ENCODE measurements around the gene MAPKBP1. TPM values are rescaled to one million over a fixed set of nuclear protein-coding genes. Genes with fewer than 3 reads are reported as not detected.

MAPKBP1 gene
- polyA plus RNA-seq, 3 donors = 0.76 to 8.6 (median 1.1) TPM

DNA sequence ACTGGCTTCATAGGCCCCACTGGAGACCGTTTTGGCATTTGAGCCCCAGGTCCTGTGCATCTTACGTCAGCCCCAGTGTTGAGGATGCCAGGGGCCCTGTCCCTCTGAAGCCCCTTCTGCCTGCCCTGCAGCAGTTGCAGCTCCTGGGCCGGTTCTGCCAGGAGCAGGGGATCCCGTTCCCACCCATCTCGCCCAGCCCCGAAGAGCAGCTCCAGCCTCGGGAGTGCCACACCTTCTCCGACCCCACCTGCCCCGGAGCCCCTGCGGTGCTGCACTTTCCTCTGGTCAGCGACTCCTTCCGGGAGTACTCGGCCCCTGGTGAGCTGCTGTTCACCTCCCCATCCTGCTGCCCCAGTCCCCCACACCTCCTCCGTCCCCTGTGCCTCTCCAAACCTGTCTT lies 72.9 kb downstream of the MAPKBP1 start:
- Histone ChIP-seq H3K9ac (ENCODE audit: insufficient read depth, low read length, poor library complexity, severe bottlenecking) (no peak overlapping the region), H3K4me1 (ENCODE audit: control insufficient read depth in 1 of 2, insufficient read depth in 2 of 2, low read length in 2 of 2) (no peaks in the 10 kb centered on the region), H3K36me3 (replicated peaks in 1 of 2; ENCODE audit: control insufficient read depth in 1 of 2, insufficient read depth in 2 of 2, low read length in 2 of 2) (peaks cover 55 to 66% of the 10 kb centered on the region in 2 donors), H4K20me1 (ENCODE audit: insufficient read depth, low read length) (no peaks in the 10 kb centered on the region), H2AFZ (ENCODE audit: insufficient read depth, low read depth, low read length, poor library complexity, severe bottlenecking) (no peak overlapping the region), H3K9me3 (replicated peaks in 1 of 2; ENCODE audit: control insufficient read depth in 1 of 2, insufficient read depth in 1 of 2, low read length in 2 of 2) (no peaks in the 10 kb centered on the region), H3K27me3 (ENCODE audit: control insufficient read depth in 2 of 2, insufficient read depth in 2 of 2, low read length in 2 of 2) (no peaks in the 10 kb centered on the region), H3K79me2 (ENCODE audit: insufficient read depth, low read length) (no peaks in the 10 kb centered on the region), H3K4me2 (replicated peaks; ENCODE audit: extremely low read depth, low read length, poor library complexity, severe bottlenecking) (no peak overlapping the region), H3K4me3 (replicated peaks in 1 of 3; ENCODE audit: low read depth in 2 of 3, low read length in 3 of 3) (no peak overlapping the region), H3K27ac (ENCODE audit: low read depth in 1 of 2, low read length in 2 of 2) (no peak overlapping the region)
- H3K4me3 Mint-ChIP-seq = no peak overlapping the region
- H3K36me3 Mint-ChIP-seq = peaks cover 51 to 67% of the 10 kb centered on the region in 2 donors
- peak overlapping the region in 1 of 7 donors; percentile 68 for H3K27ac Mint-ChIP-seq
- intact Hi-C loops (cut with micrococcal nuclease) = no loop called here
- H3K4me1 Mint-ChIP-seq = no peaks in the 10 kb centered on the region
- TF ChIP-seq CTCF (IDR thresholded peaks at IDR 0.05) = no peak
- no peaks in the 10 kb centered on the region for H3K9me3 Mint-ChIP-seq
- DNase-seq = no peak
- H3K27me3 Mint-ChIP-seq (ENCODE audit: low read depth in 3 of 3) = peaks cover 0 to 12% (median 9%) of the 10 kb centered on the region in 3 donors
- 95% methylated on average over 14 of the region's 14 CpGs for WGBS (ENCODE audit: insufficient coverage)

DNA sequence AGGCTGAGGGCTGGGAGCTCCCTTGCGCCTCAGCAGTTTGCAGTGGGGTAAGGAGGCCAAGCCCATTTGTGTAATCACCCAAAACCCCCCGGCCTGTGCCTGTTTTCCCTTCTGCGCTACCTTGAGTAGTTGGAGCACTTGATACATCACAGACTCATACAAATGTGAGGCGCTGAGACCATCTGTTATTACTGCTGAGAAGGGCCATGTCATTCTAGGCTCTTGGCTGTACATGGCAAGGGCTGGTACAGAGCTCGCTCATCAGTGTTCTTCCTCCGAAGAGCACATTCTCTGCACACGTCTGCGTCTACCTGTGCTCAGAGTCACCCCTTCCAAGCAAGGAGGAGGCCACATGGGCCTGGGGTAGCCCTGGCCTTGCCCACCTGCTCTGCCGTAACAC lies 73.7 kb downstream of the MAPKBP1 start:
- Histone ChIP-seq H4K20me1 (ENCODE audit: insufficient read depth, low read length) (no peaks in the 10 kb centered on the region), H3K9me3 (replicated peaks in 1 of 2; ENCODE audit: control insufficient read depth in 1 of 2, insufficient read depth in 1 of 2, low read length in 2 of 2) (no peaks in the 10 kb centered on the region), H3K36me3 (replicated peaks in 1 of 2; ENCODE audit: control insufficient read depth in 1 of 2, insufficient read depth in 2 of 2, low read length in 2 of 2) (peaks cover 55 to 61% of the 10 kb centered on the region in 2 donors), H3K9ac (ENCODE audit: insufficient read depth, low read length, poor library complexity, severe bottlenecking) (no peak overlapping the region), H3K79me2 (ENCODE audit: insufficient read depth, low read length) (no peaks in the 10 kb centered on the region), H3K27ac (ENCODE audit: low read depth in 1 of 2, low read length in 2 of 2) (no peak overlapping the region), H3K27me3 (ENCODE audit: control insufficient read depth in 2 of 2, insufficient read depth in 2 of 2, low read length in 2 of 2) (no peaks in the 10 kb centered on the region), H3K4me2 (replicated peaks; ENCODE audit: extremely low read depth, low read length, poor library complexity, severe bottlenecking) (no peak overlapping the region), H3K4me3 (replicated peaks in 1 of 3; ENCODE audit: low read depth in 2 of 3, low read length in 3 of 3) (no peak overlapping the region), H3K4me1 (ENCODE audit: control insufficient read depth in 1 of 2, insufficient read depth in 2 of 2, low read length in 2 of 2) (no peaks in the 10 kb centered on the region), H2AFZ (ENCODE audit: insufficient read depth, low read depth, low read length, poor library complexity, severe bottlenecking) (no peak overlapping the region)
- no peaks in the 10 kb centered on the region for H3K4me1 Mint-ChIP-seq
- H3K4me3 Mint-ChIP-seq = no peak overlapping the region
- no peak for TF ChIP-seq CTCF (IDR thresholded peaks at IDR 0.05)
- 100% methylated on average over 8 of the region's 9 CpGs for WGBS (ENCODE audit: insufficient coverage)
- intact Hi-C loops (cut with micrococcal nuclease) = no loop called here
- no peaks in the 10 kb centered on the region for H3K9me3 Mint-ChIP-seq
- H3K36me3 Mint-ChIP-seq = peaks cover 45 to 59% of the 10 kb centered on the region in 2 donors
- DNase-seq = no peak
- H3K27me3 Mint-ChIP-seq (ENCODE audit: low read depth in 3 of 3) = peaks cover 0 to 10% (median 9%) of the 10 kb centered on the region in 3 donors
- H3K27ac Mint-ChIP-seq = no peak overlapping the region

All from CD14-positive monocyte (primary cell).